ENCODE data around the gene SH2D2A. TPM values are rescaled to one million over a fixed set of nuclear protein-coding genes. Genes with fewer than 3 reads are reported as not detected.

The SH2D2A gene
- total RNA-seq, 1 experiment from 2014 or later = 4.9 TPM

DNA sequence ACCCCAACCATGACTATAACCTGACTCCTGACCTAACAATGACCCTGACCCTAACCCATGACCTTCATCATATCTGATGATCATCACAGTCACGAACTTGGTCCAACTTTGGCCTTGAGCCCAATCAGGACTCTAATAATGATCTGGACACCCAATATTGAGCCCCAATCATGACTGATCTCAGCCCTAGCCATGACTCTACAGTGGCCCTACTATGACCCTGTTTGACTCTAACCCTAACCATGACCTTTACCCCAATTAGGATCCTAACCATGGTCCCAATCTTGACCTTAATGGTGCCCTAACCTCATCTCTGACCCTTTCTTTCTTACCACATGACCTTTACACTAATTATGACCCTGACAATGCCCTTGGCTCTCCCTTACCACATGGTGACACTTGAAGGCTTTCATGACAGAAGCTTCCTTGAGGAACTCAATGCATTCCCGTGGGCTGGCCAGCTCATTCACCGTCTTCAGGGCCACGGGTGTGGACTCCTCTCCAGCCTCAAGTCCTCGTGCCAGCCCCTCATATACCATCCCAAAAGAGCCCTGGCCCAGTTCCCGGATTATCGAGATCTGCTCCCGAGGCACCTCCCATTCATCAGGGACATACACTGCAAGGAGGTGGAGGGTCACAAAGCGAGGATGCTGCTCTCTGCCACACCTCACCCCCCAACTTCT lies 26.1 kb upstream of the SH2D2A start:
- CTCF ChIA-PET = interaction anchor here (0.7 kb wide), 2 partner anchors 17 to 18 kb away, joined by 3 to 5 read pairs; partner anchors contain the start of gene NTRK1
- H3K4me3 Mint-ChIP-seq = no peak overlapping the region
- no peak for ATAC-seq

DNA sequence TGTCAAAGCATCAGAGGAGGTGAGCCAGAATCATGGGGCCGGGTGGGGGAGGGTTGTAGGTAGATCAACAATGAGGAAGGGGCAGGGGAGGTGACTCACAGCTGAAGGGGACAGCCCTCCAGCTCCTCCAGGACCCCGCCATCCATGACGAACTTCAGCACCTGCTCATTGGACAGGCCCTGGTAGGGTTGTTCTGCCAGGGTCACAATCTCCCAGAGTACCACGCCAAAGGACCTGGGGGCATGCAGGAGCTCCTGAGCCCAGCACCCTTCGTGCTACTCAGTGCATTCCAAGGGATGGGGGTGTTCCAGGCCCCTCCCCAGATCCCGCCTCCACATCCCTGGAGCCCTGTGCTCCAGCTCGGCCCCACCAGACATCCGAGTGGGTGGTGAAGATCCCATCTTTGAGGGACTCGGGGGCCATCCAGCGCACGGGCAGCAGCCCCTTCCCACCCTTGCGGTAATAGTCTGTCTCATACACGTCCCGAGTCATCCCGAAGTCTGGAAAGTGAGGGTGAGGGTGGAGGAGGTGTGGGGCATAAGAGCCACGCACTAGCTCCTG lies 24.7 kb upstream of the SH2D2A start:
- H3K27ac Mint-ChIP-seq = no peak overlapping the region
- no peak overlapping the region for H3K4me3 Mint-ChIP-seq
- H3K9me3 Mint-ChIP-seq = no peaks in the 10 kb centered on the region
- ATAC-seq (no peak), DNase-seq (ENCODE audit: low spot score) (no peak)
- CTCF ChIA-PET = interaction anchor here (0.6 to 6.6 kb wide), 13 partner anchors 11 to 200 kb away, joined by 3 to 177 read pairs (median 6); partner anchors contain the start of genes BCAN, INSRR, LRRC71 and NTRK1
- POLR2A ChIA-PET = no interaction called here
- peaks cover 63% of the 10 kb centered on the region for H3K27me3 Mint-ChIP-seq (ENCODE audit: low read depth)
- H3K36me3 Mint-ChIP-seq = no peaks in the 10 kb centered on the region
- H3K4me1 Mint-ChIP-seq = peaks cover 10% of the 10 kb centered on the region
- no peak for TF ChIP-seq ATF1 (CRISPR knock-in tag; IDR thresholded peaks at IDR 0.05)
- TF ChIP-seq TCF7 (CRISPR knock-in tag; IDR thresholded peaks at IDR 0.05; ENCODE audit: low read depth) = no peak
- TF ChIP-seq, protein P1, sequence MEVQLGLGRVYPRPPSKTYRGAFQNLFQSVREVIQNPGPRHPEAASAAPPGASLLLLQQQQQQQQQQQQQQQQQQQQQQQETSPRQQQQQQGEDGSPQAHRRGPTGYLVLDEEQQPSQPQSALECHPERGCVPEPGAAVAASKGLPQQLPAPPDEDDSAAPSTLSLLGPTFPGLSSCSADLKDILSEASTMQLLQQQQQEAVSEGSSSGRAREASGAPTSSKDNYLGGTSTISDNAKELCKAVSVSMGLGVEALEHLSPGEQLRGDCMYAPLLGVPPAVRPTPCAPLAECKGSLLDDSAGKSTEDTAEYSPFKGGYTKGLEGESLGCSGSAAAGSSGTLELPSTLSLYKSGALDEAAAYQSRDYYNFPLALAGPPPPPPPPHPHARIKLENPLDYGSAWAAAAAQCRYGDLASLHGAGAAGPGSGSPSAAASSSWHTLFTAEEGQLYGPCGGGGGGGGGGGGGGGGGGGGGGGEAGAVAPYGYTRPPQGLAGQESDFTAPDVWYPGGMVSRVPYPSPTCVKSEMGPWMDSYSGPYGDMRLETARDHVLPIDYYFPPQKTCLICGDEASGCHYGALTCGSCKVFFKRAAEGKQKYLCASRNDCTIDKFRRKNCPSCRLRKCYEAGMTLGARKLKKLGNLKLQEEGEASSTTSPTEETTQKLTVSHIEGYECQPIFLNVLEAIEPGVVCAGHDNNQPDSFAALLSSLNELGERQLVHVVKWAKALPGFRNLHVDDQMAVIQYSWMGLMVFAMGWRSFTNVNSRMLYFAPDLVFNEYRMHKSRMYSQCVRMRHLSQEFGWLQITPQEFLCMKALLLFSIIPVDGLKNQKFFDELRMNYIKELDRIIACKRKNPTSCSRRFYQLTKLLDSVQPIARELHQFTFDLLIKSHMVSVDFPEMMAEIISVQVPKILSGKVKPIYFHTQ (CRISPR knock-in tag; IDR thresholded peaks at IDR 0.05) = no peak
- no peak for TF ChIP-seq JUN (CRISPR knock-in tag; IDR thresholded peaks at IDR 0.05)
- TF ChIP-seq, protein P2, sequence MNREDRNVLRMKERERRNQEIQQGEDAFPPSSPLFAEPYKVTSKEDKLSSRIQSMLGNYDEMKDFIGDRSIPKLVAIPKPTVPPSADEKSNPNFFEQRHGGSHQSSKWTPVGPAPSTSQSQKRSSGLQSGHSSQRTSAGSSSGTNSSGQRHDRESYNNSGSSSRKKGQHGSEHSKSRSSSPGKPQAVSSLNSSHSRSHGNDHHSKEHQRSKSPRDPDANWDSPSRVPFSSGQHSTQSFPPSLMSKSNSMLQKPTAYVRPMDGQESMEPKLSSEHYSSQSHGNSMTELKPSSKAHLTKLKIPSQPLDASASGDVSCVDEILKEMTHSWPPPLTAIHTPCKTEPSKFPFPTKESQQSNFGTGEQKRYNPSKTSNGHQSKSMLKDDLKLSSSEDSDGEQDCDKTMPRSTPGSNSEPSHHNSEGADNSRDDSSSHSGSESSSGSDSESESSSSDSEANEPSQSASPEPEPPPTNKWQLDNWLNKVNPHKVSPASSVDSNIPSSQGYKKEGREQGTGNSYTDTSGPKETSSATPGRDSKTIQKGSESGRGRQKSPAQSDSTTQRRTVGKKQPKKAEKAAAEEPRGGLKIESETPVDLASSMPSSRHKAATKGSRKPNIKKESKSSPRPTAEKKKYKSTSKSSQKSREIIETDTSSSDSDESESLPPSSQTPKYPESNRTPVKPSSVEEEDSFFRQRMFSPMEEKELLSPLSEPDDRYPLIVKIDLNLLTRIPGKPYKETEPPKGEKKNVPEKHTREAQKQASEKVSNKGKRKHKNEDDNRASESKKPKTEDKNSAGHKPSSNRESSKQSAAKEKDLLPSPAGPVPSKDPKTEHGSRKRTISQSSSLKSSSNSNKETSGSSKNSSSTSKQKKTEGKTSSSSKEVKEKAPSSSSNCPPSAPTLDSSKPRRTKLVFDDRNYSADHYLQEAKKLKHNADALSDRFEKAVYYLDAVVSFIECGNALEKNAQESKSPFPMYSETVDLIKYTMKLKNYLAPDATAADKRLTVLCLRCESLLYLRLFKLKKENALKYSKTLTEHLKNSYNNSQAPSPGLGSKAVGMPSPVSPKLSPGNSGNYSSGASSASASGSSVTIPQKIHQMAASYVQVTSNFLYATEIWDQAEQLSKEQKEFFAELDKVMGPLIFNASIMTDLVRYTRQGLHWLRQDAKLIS (CRISPR knock-in tag; IDR thresholded peaks at IDR 0.05; ENCODE audit: borderline replicate concordance) = no peak
- no peak for TF ChIP-seq ZNF232 (CRISPR knock-in tag; IDR thresholded peaks at IDR 0.05)
- TF ChIP-seq, protein P3, sequence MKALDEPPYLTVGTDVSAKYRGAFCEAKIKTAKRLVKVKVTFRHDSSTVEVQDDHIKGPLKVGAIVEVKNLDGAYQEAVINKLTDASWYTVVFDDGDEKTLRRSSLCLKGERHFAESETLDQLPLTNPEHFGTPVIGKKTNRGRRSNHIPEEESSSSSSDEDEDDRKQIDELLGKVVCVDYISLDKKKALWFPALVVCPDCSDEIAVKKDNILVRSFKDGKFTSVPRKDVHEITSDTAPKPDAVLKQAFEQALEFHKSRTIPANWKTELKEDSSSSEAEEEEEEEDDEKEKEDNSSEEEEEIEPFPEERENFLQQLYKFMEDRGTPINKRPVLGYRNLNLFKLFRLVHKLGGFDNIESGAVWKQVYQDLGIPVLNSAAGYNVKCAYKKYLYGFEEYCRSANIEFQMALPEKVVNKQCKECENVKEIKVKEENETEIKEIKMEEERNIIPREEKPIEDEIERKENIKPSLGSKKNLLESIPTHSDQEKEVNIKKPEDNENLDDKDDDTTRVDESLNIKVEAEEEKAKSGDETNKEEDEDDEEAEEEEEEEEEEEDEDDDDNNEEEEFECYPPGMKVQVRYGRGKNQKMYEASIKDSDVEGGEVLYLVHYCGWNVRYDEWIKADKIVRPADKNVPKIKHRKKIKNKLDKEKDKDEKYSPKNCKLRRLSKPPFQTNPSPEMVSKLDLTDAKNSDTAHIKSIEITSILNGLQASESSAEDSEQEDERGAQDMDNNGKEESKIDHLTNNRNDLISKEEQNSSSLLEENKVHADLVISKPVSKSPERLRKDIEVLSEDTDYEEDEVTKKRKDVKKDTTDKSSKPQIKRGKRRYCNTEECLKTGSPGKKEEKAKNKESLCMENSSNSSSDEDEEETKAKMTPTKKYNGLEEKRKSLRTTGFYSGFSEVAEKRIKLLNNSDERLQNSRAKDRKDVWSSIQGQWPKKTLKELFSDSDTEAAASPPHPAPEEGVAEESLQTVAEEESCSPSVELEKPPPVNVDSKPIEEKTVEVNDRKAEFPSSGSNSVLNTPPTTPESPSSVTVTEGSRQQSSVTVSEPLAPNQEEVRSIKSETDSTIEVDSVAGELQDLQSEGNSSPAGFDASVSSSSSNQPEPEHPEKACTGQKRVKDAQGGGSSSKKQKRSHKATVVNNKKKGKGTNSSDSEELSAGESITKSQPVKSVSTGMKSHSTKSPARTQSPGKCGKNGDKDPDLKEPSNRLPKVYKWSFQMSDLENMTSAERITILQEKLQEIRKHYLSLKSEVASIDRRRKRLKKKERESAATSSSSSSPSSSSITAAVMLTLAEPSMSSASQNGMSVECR (CRISPR knock-in tag; IDR thresholded peaks at IDR 0.05; ENCODE audit: borderline replicate concordance) = no peak
- no peak for TF ChIP-seq NFYB (CRISPR knock-in tag; conservative IDR thresholded peaks at IDR 0.05; ENCODE audit: low read depth)
- TF ChIP-seq ESRRA (CRISPR knock-in tag; IDR thresholded peaks at IDR 0.05; ENCODE audit: borderline replicate concordance) = no peak
- no peak for TF ChIP-seq GTF2I (CRISPR knock-in tag; conservative IDR thresholded peaks at IDR 0.05)
- no peak for TF ChIP-seq ZNF263 (CRISPR knock-in tag; IDR thresholded peaks at IDR 0.05; ENCODE audit: low read depth)
- TF ChIP-seq, protein P4, sequence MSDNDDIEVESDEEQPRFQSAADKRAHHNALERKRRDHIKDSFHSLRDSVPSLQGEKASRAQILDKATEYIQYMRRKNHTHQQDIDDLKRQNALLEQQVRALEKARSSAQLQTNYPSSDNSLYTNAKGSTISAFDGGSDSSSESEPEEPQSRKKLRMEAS (CRISPR knock-in tag; IDR thresholded peaks at IDR 0.05) = no peak
- no peak for TF ChIP-seq GRHL2 (CRISPR knock-in tag; IDR thresholded peaks at IDR 0.05; ENCODE audit: insufficient replicate concordance, severe bottlenecking)
- TF ChIP-seq, protein P5, sequence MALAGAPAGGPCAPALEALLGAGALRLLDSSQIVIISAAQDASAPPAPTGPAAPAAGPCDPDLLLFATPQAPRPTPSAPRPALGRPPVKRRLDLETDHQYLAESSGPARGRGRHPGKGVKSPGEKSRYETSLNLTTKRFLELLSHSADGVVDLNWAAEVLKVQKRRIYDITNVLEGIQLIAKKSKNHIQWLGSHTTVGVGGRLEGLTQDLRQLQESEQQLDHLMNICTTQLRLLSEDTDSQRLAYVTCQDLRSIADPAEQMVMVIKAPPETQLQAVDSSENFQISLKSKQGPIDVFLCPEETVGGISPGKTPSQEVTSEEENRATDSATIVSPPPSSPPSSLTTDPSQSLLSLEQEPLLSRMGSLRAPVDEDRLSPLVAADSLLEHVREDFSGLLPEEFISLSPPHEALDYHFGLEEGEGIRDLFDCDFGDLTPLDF (CRISPR knock-in tag; IDR thresholded peaks at IDR 0.05) = no peak

More for the DNA sequence above, 26.1 kb upstream of the SH2D2A start:
- TF ChIP-seq, protein P6, sequence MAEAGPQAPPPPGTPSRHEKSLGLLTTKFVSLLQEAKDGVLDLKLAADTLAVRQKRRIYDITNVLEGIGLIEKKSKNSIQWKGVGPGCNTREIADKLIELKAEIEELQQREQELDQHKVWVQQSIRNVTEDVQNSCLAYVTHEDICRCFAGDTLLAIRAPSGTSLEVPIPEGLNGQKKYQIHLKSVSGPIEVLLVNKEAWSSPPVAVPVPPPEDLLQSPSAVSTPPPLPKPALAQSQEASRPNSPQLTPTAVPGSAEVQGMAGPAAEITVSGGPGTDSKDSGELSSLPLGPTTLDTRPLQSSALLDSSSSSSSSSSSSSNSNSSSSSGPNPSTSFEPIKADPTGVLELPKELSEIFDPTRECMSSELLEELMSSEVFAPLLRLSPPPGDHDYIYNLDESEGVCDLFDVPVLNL (CRISPR knock-in tag; IDR thresholded peaks at IDR 0.05; ENCODE audit: borderline replicate concordance, low read depth) = no peak
- no peak for TF ChIP-seq ZBTB21 (CRISPR knock-in tag; IDR thresholded peaks at IDR 0.05; ENCODE audit: borderline replicate concordance)
- TF ChIP-seq TP53 (CRISPR knock-in tag; IDR thresholded peaks at IDR 0.05) = no peak
- no peak for TF ChIP-seq ZNF219 (CRISPR knock-in tag; IDR thresholded peaks at IDR 0.05; ENCODE audit: borderline replicate concordance)
- TF ChIP-seq, protein P4 (CRISPR knock-in tag; IDR thresholded peaks at IDR 0.05) = no peak
- no peak for DNase-seq (ENCODE audit: low spot score)
- Mint-ChIP-seq H3K27ac (no peak overlapping the region), H3K36me3 (no peaks in the 10 kb centered on the region), H3K27me3 (ENCODE audit: low read depth) (peaks cover 70% of the 10 kb centered on the region), H3K9me3 (no peaks in the 10 kb centered on the region), H3K4me1 (peaks cover 10% of the 10 kb centered on the region)
- POLR2A ChIA-PET = no interaction called here

Data from WTC11 (cell line).